MM.1S (cell line): Measurements from ENCODE around the gene CCDC74A.
"Not testable (repeated sequence)": the region's sequence is repeated elsewhere in the genome, so short reads cannot be mapped to it uniquely, and the experiment has no call there.

Experiments
- DNase-seq: peaks from one replicate; pipeline ENCODE4 v3.0.0-alpha.2; 2015
- H2AFZ ChIP-seq: fragments of 300-600 bp; sonication (generic); 2 replicates; pipeline ENCODE4 v1.6.0; 2016; ENCODE audit warnings: antibody characterized with exemption, low read length
- H3F3A ChIP-seq: fragments of 300-600 bp; sonication (generic); 2 replicates; pipeline ENCODE4 v1.6.1; 2016; ENCODE audit warnings: mild to moderate bottlenecking, antibody characterized with exemption, low read length, moderate library complexity, mixed read lengths; ENCODE audit not compliant: insufficient read depth
- H3K27ac ChIP-seq: fragments of 300-600 bp; sonication (generic); 2 replicates; pipeline ENCODE4 v1.5.1; 2016; ENCODE audit warnings: mild to moderate bottlenecking, low read length
- H3K27me3 ChIP-seq: fragments of 300-600 bp; sonication (generic); replicated peaks from 2 replicates; pipeline ENCODE4 v1.6.0; 2016; ENCODE audit warnings: low read length; ENCODE audit not compliant: insufficient read depth
- H3K36me3 ChIP-seq: fragments of 300-600 bp; sonication (generic); replicated peaks from 2 replicates; pipeline ENCODE4 v1.6.1; 2016; ENCODE audit warnings: mild to moderate bottlenecking, low read length, mixed read lengths; ENCODE audit not compliant: insufficient read depth
- H3K4me1 ChIP-seq: fragments of 300-600 bp; sonication (generic); 2 replicates; pipeline ENCODE4 v1.6.1; 2016; ENCODE audit warnings: low read length, mixed read lengths
- H3K4me2 ChIP-seq: fragments of 300-600 bp; sonication (generic); 2 replicates; pipeline ENCODE4 v1.6.0; 2016; ENCODE audit warnings: low read depth, low read length
- H3K4me3 ChIP-seq: fragments of 300-600 bp; sonication (generic); 2 replicates; pipeline ENCODE4 v1.5.1; 2016; ENCODE audit warnings: low read length, mixed read lengths
- H3K79me2 ChIP-seq: fragments of 300-600 bp; sonication (generic); 2 replicates; pipeline ENCODE4 v1.6.1; 2016; ENCODE audit warnings: mixed run types, low read length, mixed read lengths
- H3K9ac ChIP-seq: fragments of 300-600 bp; sonication (generic); 2 replicates; pipeline ENCODE4 v1.6.1; 2016; ENCODE audit warnings: low read length, mixed read lengths
- H3K9me2 ChIP-seq: fragments of 300-600 bp; sonication (generic); replicated peaks from 2 replicates; pipeline ENCODE4 v1.6.1; 2016; ENCODE audit warnings: mild to moderate bottlenecking, low read length, mixed read lengths; ENCODE audit not compliant: insufficient read depth
- H3K9me3 ChIP-seq: fragments of 300-600 bp; sonication (generic); replicated peaks from 2 replicates; pipeline ENCODE4 v1.6.1; 2016; ENCODE audit warnings: mild to moderate bottlenecking, low read length, mixed read lengths; ENCODE audit not compliant: insufficient read depth
- H4K20me1 ChIP-seq: fragments of 300-600 bp; sonication (generic); 2 replicates; pipeline ENCODE4 v1.6.1; 2016; ENCODE audit warnings: mild to moderate bottlenecking, low read length, moderate library complexity, mixed read lengths; ENCODE audit not compliant: insufficient read depth
- EZH2 ChIP-seq: fragments of 300-600 bp; sonication (generic); optimal IDR thresholded peaks from 2 replicates; pipeline ENCODE3; 2017; ENCODE audit warnings: low read depth, mild to moderate bottlenecking, antibody characterized with exemption, low read length, mixed read lengths
- EZH2phosphoT487 ChIP-seq: fragments of 300-600 bp; sonication (generic); IDR thresholded peaks from 2 replicates; pipeline ENCODE4 v1.6.1; 2018; ENCODE audit warnings: antibody characterized with exemption, low read length
- TF ChIP-seq, protein P1 (sequence below): fragments of 300-600 bp; sonication (generic); IDR thresholded peaks from 2 replicates; pipeline ENCODE4 v1.5.1; 2016; ENCODE audit warnings: antibody characterized with exemption, low read length, mixed read lengths

The CCDC74A gene

DNA sequence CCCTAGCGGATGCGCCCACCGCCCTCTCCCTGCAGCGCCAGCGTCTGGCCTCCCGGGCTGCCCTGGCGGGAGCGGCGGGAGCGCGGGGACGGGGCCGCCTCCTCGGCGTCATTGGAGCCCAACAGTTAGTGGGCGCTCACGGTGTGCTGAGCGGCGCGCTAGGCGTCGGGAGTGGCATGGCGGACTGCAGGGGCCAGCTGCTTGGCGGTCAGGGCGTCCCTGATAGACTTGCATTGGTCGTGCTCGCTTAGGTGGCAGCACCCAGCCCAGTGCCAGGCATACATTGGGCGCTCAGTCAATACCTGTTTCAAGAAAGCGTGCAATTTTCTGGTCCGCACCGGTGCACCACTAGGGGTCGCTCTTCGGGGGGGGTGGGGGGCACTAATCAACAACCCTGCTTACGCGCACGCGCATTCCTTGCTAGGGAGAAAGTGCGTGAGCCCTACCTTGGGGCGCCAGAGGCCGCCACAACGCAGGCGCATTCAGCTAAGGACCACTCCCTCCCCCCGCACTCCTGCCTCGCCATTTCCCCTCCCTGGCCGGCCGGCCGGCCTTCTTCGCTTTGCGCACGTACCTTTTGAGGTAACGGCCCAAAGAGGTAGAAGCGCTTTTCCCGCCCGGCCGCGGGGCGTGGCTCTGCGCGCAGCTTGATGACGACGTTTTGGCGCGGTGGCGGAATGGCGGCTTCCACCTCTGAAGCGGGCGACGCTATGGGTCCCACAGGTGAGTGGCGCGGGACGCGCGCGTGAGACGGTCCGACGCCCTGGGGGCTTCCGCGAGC lies 35.1 kb upstream of the CCDC74A start:
- H4K20me1 ChIP-seq: peaks cover 13% of the 10 kb centered on the region; the same call in 1 of the 2 replicates
- peak overlapping the region; percentile 87 for H3K4me2 ChIP-seq
- peaks cover 4% of the 10 kb centered on the region; the same call in 1 of the 2 replicates for H3F3A ChIP-seq
- H3K27me3 ChIP-seq: no peaks in the 10 kb centered on the region
- H3K36me3 ChIP-seq: no peaks in the 10 kb centered on the region
- H2AFZ ChIP-seq: peak overlapping the region; percentile 80
- TF ChIP-seq EZH2: no peak
- TF ChIP-seq, protein P1, sequence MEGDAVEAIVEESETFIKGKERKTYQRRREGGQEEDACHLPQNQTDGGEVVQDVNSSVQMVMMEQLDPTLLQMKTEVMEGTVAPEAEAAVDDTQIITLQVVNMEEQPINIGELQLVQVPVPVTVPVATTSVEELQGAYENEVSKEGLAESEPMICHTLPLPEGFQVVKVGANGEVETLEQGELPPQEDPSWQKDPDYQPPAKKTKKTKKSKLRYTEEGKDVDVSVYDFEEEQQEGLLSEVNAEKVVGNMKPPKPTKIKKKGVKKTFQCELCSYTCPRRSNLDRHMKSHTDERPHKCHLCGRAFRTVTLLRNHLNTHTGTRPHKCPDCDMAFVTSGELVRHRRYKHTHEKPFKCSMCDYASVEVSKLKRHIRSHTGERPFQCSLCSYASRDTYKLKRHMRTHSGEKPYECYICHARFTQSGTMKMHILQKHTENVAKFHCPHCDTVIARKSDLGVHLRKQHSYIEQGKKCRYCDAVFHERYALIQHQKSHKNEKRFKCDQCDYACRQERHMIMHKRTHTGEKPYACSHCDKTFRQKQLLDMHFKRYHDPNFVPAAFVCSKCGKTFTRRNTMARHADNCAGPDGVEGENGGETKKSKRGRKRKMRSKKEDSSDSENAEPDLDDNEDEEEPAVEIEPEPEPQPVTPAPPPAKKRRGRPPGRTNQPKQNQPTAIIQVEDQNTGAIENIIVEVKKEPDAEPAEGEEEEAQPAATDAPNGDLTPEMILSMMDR: peak; percentile 76
- peaks cover 84% of the 10 kb centered on the region for H3K79me2 ChIP-seq
- peak; percentile 97 for DNase-seq
- H3K9me3 ChIP-seq: no peaks in the 10 kb centered on the region
- H3K9ac ChIP-seq: peak overlapping the region; percentile 99
- H3K4me1 ChIP-seq: peaks cover 3% of the 10 kb centered on the region; the same call in 1 of the 2 replicates
- H3K4me3 ChIP-seq: peak overlapping the region; percentile 99
- peak overlapping the region; percentile 97 for H3K27ac ChIP-seq
- H3K9me2 ChIP-seq: no peaks in the 10 kb centered on the region

DNA sequence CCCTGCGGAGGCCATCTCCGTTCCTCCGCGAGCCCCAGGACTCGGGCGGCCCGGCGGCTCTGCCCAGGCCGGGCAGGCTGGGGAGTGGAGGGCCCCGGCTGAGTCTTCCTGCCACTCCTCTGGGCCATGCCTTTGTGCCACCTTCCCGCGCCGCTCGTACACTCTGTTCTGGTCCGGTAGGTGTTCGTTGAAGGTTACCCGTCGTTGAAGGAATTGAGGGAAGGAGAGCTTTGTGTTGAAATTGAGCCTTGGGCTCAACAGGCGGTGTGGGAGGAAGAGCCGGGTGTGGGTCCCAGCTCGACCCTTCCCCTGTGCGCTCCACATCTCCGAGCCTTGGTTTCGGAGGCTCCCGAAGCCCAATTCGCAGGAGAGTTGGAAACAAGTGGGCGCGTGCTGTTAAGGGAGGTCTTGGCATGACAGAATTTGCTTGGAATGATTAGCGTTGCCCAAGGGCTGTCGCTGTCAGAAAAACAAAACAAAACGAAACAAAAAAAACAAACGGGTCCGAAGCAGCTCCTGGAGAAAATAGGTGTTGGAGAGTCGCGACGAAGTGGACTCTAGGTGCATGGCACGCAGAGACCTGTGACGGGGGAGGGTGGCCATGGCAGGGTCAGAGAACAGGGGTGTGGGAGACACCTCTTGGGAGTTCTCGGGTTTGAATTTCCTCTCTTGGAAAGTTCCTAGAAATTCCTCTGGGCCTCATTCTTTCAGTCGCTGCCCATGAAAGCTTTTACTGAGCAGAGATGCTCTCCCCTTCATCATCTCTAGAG lies 34.3 kb upstream of the CCDC74A start:
- DNase-seq: peak; percentile 35

DNA sequence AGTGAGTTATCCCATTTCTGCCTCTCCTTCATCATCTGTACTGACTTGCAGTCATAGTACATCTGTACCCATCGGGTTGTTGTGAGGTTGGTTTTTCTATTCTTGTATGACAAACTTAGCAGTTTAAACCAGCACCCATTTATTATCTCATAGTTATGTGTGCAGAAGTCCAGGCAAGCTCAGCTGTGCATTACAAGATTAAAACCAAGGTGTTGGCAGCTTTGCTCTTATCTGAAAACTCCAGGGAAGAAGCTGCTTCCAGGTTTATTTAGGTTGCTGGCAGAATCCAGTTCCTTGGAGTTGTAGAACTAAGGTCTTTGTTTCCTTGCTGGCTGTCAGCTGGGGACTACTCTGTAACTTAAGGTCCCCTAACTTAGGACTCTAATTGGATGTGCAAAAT lies 32.2 kb upstream of the CCDC74A start:
- H3K4me1 ChIP-seq: not testable (repeated sequence)

More for the DNA sequence above, 34.3 kb upstream of the CCDC74A start:
- H2AFZ ChIP-seq: peak overlapping the region; percentile 75
- H3K4me3 ChIP-seq: peak overlapping the region; percentile 99
- peak overlapping the region; percentile 83 for H3K4me2 ChIP-seq
- peaks cover 4% of the 10 kb centered on the region; the same call in 1 of the 2 replicates for H3F3A ChIP-seq
- no peaks in the 10 kb centered on the region for H3K27me3 ChIP-seq
- H3K9me2 ChIP-seq: no peaks in the 10 kb centered on the region
- H3K27ac ChIP-seq: peak overlapping the region; percentile 97
- H4K20me1 ChIP-seq: peaks cover 13% of the 10 kb centered on the region; the same call in 1 of the 2 replicates
- no peaks in the 10 kb centered on the region for H3K36me3 ChIP-seq
- peaks cover 84% of the 10 kb centered on the region for H3K79me2 ChIP-seq
- peaks cover 3% of the 10 kb centered on the region; the same call in 1 of the 2 replicates for H3K4me1 ChIP-seq
- H3K9ac ChIP-seq: peak overlapping the region; percentile 99
- TF ChIP-seq, protein P1: no peak
- TF ChIP-seq EZH2 (no peak), EZH2phosphoT487 (no peak)
- H3K9me3 ChIP-seq: no peaks in the 10 kb centered on the region

DNA sequence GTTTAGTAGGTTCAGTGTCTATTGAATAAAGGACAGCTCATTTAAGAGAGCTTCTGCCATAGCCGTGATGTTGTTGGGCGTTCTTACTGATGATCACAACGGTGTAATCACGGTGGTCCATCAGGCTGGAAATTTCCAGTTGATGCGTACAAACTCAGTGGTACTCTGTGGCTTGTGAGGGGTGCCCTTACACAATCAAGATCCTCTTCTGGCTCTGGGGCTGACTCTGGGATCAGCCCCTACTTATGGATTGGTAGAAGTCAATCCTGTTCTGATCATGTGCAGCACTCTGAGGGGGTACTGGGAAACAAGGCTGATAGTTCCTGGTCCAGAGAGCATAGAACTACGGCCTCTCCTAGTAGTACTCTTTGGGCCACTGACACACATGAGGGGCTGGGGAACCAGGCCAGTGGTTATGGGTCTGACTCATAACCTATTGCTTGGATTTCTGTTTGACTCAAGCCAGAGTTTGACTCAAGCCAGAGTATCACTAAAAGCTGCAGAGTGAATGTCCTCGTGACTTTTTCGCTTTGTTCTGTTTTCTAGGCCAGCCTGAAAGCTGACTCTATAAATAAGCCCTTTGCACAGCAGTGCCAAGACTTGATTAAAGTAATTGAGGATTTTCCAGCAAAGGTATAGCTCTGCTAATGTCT lies 29.2 kb upstream of the CCDC74A start:
- peaks cover 67% of the 10 kb centered on the region for H3K79me2 ChIP-seq
- not testable (repeated sequence) for H3K36me3 ChIP-seq, H3K4me1 ChIP-seq, H3F3A ChIP-seq, H3K9ac ChIP-seq, H3K27me3 ChIP-seq, H3K9me3 ChIP-seq, H2AFZ ChIP-seq, H3K27ac ChIP-seq, H3K4me3 ChIP-seq, DNase-seq, H3K9me2 ChIP-seq, H3K4me2 ChIP-seq
- peaks cover 13% of the 10 kb centered on the region; the same call in 1 of the 2 replicates for H4K20me1 ChIP-seq

More for the DNA sequence above, 32.2 kb upstream of the CCDC74A start:
- Histone ChIP-seq H4K20me1 (peaks cover 13% of the 10 kb centered on the region; the same call in 1 of the 2 replicates), H3K79me2 (peaks cover 83% of the 10 kb centered on the region)
- not testable (repeated sequence) for H3K9me2 ChIP-seq, H3K9ac ChIP-seq, H3K36me3 ChIP-seq, H3K4me3 ChIP-seq, H2AFZ ChIP-seq, H3K4me2 ChIP-seq, DNase-seq, H3K27me3 ChIP-seq, H3K27ac ChIP-seq, H3K9me3 ChIP-seq, H3F3A ChIP-seq

DNA sequence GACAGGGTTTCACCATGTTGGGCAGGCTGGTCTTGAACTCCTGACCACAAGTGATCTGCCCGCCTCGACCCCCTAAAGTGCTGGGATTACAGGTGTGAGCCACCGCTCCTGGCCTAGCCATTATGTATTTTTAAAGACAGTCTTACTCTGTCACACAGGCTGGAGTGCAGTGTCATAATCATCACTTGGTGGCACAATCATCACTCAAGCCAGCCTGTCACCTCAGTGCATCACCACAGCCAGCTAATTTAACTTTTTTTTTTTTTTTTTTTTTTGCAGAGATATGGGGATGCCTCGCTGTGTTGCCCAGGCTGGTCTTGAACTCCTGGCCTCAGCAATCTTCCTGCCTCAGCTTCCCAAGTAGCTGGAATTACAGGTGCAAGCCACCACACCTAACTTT lies 24.1 kb upstream of the CCDC74A start:
- H3K27ac ChIP-seq, H3K4me2 ChIP-seq, H3K9me2 ChIP-seq, H3K27me3 ChIP-seq, H3K4me3 ChIP-seq, H3K9me3 ChIP-seq, H3K36me3 ChIP-seq, H2AFZ ChIP-seq, H4K20me1 ChIP-seq, H3K4me1 ChIP-seq, DNase-seq, H3F3A ChIP-seq, H3K9ac ChIP-seq: not testable (repeated sequence)
- peaks cover 18% of the 10 kb centered on the region for H3K79me2 ChIP-seq
